GM12892 (cell line): ENCODE data around the gene ZNF862.
"Not testable (repeated sequence)": the region's sequence is repeated elsewhere in the genome, so short reads cannot be mapped to it uniquely, and the experiment has no call there.

Experiments used
- DNase-seq: peaks from one replicate; pipeline ENCODE4 v3.0.0; 2011; ENCODE audit not compliant: insufficient read length
- FAIRE-seq: peaks from 2 replicates; lab custom pipeline; 2011; peaks lifted over from hg19 to GRCh38; lab: Jason Lieb, UNC
- POLR2A ChIP-seq: IDR thresholded peaks from 2 replicates; pipeline ENCODE4 v1.6.1; 2011; ENCODE audit warnings: low read depth, low read length, control low read depth
- POLR2AphosphoS5 ChIP-seq: IDR thresholded peaks from 2 replicates; pipeline ENCODE4 v1.6.1; 2011; ENCODE audit warnings: low read depth, low read length, control low read depth
- TAF1 ChIP-seq: IDR thresholded peaks from 2 replicates; pipeline ENCODE4 v1.6.1; 2011; ENCODE audit warnings: low read depth, mild to moderate bottlenecking, control low read depth, low read length, borderline replicate concordance

Gene ZNF862

GRCh38 chr7:149882248-149883047 is 44.3 kb downstream of the ZNF862 start:
- TF ChIP-seq POLR2AphosphoS5: no peak
- no peak for TF ChIP-seq TAF1
- no peak for TF ChIP-seq POLR2A
- peak; percentile 2 for DNase-seq
- FAIRE-seq: no peak

GRCh38 chr7:149883048-149883438 is 44.9 kb downstream of the ZNF862 start:
- TF ChIP-seq POLR2A (no peak), TAF1 (no peak), POLR2AphosphoS5 (no peak)
- FAIRE-seq (no peak), DNase-seq (no peak)

- peak; percentile 32 for DNase-seq
- TF ChIP-seq TAF1 (no peak), POLR2AphosphoS5 (no peak), POLR2A (no peak)
- peak; percentile 76 for FAIRE-seq
These were observed 45.3 kb downstream of the ZNF862 start for GRCh38 chr7:149883452-149883861.

- FAIRE-seq (no peak), DNase-seq (no peak)
- TF ChIP-seq POLR2AphosphoS5: no peak
- TF ChIP-seq POLR2A: no peak
These were observed 45.8 kb downstream of the ZNF862 start for GRCh38 chr7:149884016-149884415.

GRCh38 chr7:149884541-149884940 is 46.4 kb downstream of the ZNF862 start:
- no peak for TF ChIP-seq POLR2A
- FAIRE-seq: no peak
- no peak for DNase-seq

- FAIRE-seq: no peak
- no peak for DNase-seq
- TF ChIP-seq POLR2AphosphoS5 (no peak), TAF1 (no peak), POLR2A (no peak)
These were observed 47.2 kb downstream of the ZNF862 start for GRCh38 chr7:149885191-149886017.

- DNase-seq: no peak
- TF ChIP-seq TAF1 (no peak), POLR2AphosphoS5 (no peak), POLR2A (no peak)
- no peak for FAIRE-seq
These were observed 47.8 kb downstream of the ZNF862 start for GRCh38 chr7:149886018-149886415.

GRCh38 chr7:149887311-149887710 is 49.1 kb downstream of the ZNF862 start:
- no peak for DNase-seq
- TF ChIP-seq POLR2AphosphoS5 (no peak), TAF1 (no peak), POLR2A (no peak)
- no peak for FAIRE-seq

- not testable (repeated sequence) for FAIRE-seq, DNase-seq
These were observed 52.5 kb downstream of the ZNF862 start for GRCh38 chr7:149890715-149891114.

- FAIRE-seq, DNase-seq: not testable (repeated sequence)
These were observed 56.8 kb downstream of the ZNF862 start for GRCh38 chr7:149894957-149895356.

GRCh38 chr7:149907776-149908376 is 69.7 kb downstream of the ZNF862 start:
- not testable (repeated sequence) for DNase-seq, FAIRE-seq

- not testable (repeated sequence) for FAIRE-seq, DNase-seq
These were observed 72.0 kb downstream of the ZNF862 start for GRCh38 chr7:149910219-149910618.

GRCh38 chr7:149912126-149912525 is 74.0 kb downstream of the ZNF862 start:
- not testable (repeated sequence) for FAIRE-seq, DNase-seq
